Smooth muscle cell (in vitro differentiated cells): Measurements from ENCODE around the gene SLC22A5. TPM values are rescaled to one million over a fixed set of nuclear protein-coding genes. Genes with fewer than 3 reads are reported as not detected.

ENCODE experiments used
- DNase-seq: peaks from one replicate; lab custom pipeline; 2025; ENCODE audit not compliant: unreplicated experiment; lab: John Stamatoyannopoulos, UW
- H2AFZ ChIP-seq: fragments of 200-600 bp; sonication (generic); 2 replicates; pipeline ENCODE4 v1.6.0; 2016; ENCODE audit warnings: antibody characterized with exemption, low read depth, mild to moderate bottlenecking
- H3F3A ChIP-seq: fragments of 200-600 bp; sonication (generic); 2 replicates; pipeline ENCODE4 v1.6.0; 2017; ENCODE audit warnings: antibody characterized with exemption, low read depth
- H3K27ac ChIP-seq: fragments of 200-600 bp; sonication (generic); 2 replicates; pipeline ENCODE4 v1.5.1; 2016; ENCODE audit warnings: low read depth, mild to moderate bottlenecking
- H3K27me3 ChIP-seq: fragments of 200-600 bp; sonication (generic); 2 replicates; pipeline ENCODE4 v1.6.1; 2016; ENCODE audit warnings: low read depth, mild to moderate bottlenecking
- H3K36me3 ChIP-seq: fragments of 200-600 bp; sonication (generic); 2 replicates; pipeline ENCODE4 v1.5.1; 2016; ENCODE audit warnings: low read depth
- H3K4me1 ChIP-seq: fragments of 200-600 bp; sonication (generic); 2 replicates; pipeline ENCODE4 v1.5.1; 2016; ENCODE audit warnings: low read depth
- H3K4me2 ChIP-seq: fragments of 200-600 bp; sonication (generic); 2 replicates; pipeline ENCODE4 v1.6.0; 2016; ENCODE audit warnings: mild to moderate bottlenecking
- H3K4me3 ChIP-seq: fragments of 200-600 bp; sonication (generic); 2 replicates; pipeline ENCODE4 v1.5.1; 2016; ENCODE audit warnings: mild to moderate bottlenecking
- H3K79me2 ChIP-seq: fragments of 200-600 bp; sonication (generic); 2 replicates; pipeline ENCODE4 v1.6.0; 2016; ENCODE audit warnings: low read depth, mild to moderate bottlenecking
- H3K9ac ChIP-seq: fragments of 200-600 bp; sonication (generic); 2 replicates; pipeline ENCODE4 v1.6.0; 2016; ENCODE audit warnings: low read depth
- H3K9me3 ChIP-seq: fragments of 200-600 bp; sonication (generic); replicated peaks from 2 replicates; pipeline ENCODE4 v1.5.1; 2016; ENCODE audit warnings: low read depth
- H4K20me1 ChIP-seq: fragments of 200-600 bp; sonication (generic); 2 replicates; pipeline ENCODE4 v1.6.0; 2016; ENCODE audit warnings: low read depth
- WGBS: methylation state at CpG from one replicate; pipeline ENCODE4 v1.1.7; 2016; ENCODE audit warnings: low lambda C conversion rate; 5-methylcytosine and 5-hydroxymethylcytosine counted together
- polyA plus RNA-seq: library from polyadenylated mRNA; unstranded; fragments of >200 nt; fragmentation: Nextera tagmentation; extraction: Ambion mirVana; gene quantifications from 2 replicates; pipeline ENCODE4 v1.2.1, GENCODE V29; 2016
- total RNA-seq: library from RNA; depleted of rRNA; stranded (reverse); fragments of >200 nt; gene quantifications from 2 replicates; pipeline ENCODE4 v1.2.3, GENCODE V29; 2014
- TF ChIP-seq, protein P1 (sequence below): fragments of 200-600 bp; sonication (generic); IDR thresholded peaks from 2 replicates; pipeline ENCODE4 v1.5.1; 2017; ENCODE audit warnings: borderline replicate concordance, mild to moderate bottlenecking, antibody characterized with exemption; ENCODE audit not compliant: insufficient read depth, poor library complexity, severe bottlenecking

SLC22A5 gene
- total and polyA plus RNA-seq, 2 experiments from 2014 or later = 1.5 to 4.6 TPM

GRCh38 chr5:132422720-132423437 is 53.4 kb downstream of the SLC22A5 start:
- Histone ChIP-seq H4K20me1 (no peaks in the 10 kb centered on the region), H3F3A (peaks cover 4% of the 10 kb centered on the region), H3K79me2 (no peaks in the 10 kb centered on the region), H3K4me2 (no peak overlapping the region), H3K4me3 (no peak overlapping the region), H2AFZ (no peak overlapping the region), H3K9me3 (no peaks in the 10 kb centered on the region), H3K27ac (no peak overlapping the region), H3K9ac (no peak overlapping the region), H3K4me1 (peaks cover 22% of the 10 kb centered on the region), H3K36me3 (no peaks in the 10 kb centered on the region), H3K27me3 (no peaks in the 10 kb centered on the region)
- no peak for DNase-seq
- TF ChIP-seq, protein P1, sequence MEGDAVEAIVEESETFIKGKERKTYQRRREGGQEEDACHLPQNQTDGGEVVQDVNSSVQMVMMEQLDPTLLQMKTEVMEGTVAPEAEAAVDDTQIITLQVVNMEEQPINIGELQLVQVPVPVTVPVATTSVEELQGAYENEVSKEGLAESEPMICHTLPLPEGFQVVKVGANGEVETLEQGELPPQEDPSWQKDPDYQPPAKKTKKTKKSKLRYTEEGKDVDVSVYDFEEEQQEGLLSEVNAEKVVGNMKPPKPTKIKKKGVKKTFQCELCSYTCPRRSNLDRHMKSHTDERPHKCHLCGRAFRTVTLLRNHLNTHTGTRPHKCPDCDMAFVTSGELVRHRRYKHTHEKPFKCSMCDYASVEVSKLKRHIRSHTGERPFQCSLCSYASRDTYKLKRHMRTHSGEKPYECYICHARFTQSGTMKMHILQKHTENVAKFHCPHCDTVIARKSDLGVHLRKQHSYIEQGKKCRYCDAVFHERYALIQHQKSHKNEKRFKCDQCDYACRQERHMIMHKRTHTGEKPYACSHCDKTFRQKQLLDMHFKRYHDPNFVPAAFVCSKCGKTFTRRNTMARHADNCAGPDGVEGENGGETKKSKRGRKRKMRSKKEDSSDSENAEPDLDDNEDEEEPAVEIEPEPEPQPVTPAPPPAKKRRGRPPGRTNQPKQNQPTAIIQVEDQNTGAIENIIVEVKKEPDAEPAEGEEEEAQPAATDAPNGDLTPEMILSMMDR = no peak
- WGBS = 57% methylated on average over 5 of the region's 5 CpGs

DNA sequence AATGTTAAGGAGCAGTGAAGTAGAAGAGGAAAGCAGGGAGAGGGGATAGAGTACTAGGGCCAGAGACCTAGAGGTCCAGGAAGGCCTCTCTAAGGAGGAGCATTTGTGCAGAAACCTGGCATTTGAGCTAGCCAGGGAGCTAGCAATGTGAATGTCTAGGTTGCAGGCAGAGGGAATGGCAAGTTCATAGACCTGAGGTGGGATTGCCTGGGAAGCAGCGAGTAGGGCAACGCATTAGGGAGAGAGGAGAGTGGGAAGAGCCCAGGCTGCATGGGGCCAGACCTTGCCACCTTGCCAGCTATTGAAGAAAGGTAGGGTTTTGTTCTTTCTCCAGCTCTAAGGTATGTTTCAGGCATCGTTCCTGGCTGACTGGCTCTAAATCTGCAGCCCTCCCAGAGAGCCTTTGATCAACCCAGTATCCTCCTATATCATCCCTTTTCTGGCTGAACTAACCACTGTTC is 54.0 kb downstream of the SLC22A5 start:
- H4K20me1 ChIP-seq = no peaks in the 10 kb centered on the region
- H3K27me3 ChIP-seq = no peaks in the 10 kb centered on the region
- no peak for DNase-seq
- H3K27ac ChIP-seq = no peak overlapping the region
- H3K4me1 ChIP-seq = peaks cover 23% of the 10 kb centered on the region
- H2AFZ ChIP-seq = no peak overlapping the region
- no peak overlapping the region for H3K9ac ChIP-seq
- H3K9me3 ChIP-seq = no peaks in the 10 kb centered on the region
- WGBS = 96% methylated on average over 3 of the region's 3 CpGs
- H3K36me3 ChIP-seq = no peaks in the 10 kb centered on the region
- H3K4me3 ChIP-seq = no peak overlapping the region
- H3F3A ChIP-seq = peaks cover 10% of the 10 kb centered on the region
- TF ChIP-seq, protein P1 = no peak
- H3K79me2 ChIP-seq = no peaks in the 10 kb centered on the region
- no peak overlapping the region for H3K4me2 ChIP-seq

DNA sequence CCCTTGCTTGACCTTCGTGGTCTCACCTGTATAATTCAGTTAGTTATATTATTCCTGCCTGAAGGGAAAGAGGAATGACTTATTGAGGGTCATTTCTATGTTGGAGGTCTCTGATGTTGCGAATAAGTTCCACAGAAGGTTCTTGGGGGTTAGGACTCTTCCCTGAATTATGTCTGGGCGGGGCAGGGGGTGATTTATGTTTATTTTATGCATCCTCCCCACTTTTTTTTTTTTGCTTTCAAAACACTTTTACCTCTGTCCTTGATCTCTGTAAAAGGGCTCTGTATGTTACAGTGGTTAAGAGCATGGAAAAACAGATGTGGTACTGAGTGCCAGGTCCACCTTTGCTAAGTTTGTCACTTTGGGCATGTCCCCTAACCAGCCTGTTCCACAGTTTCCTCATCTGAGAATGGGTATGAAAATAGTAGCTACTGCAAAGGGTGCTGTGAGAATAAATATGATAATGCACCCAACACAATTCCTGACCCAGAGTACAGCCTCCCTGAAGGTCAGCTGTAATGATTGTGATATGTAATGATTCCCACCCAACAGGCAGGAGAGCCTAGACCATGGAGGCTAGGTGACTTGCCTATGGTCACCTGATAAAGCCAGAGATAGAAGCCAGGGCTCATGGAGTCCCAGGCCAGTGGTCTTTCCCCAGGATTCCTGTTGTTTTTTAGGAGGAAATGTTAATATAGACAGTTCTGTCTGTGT is 54.8 kb downstream of the SLC22A5 start:
- Histone ChIP-seq H3K27me3 (no peaks in the 10 kb centered on the region), H4K20me1 (no peaks in the 10 kb centered on the region), H3K9me3 (no peaks in the 10 kb centered on the region), H2AFZ (no peak overlapping the region), H3K9ac (no peak overlapping the region), H3K79me2 (no peaks in the 10 kb centered on the region), H3K36me3 (no peaks in the 10 kb centered on the region), H3K4me1 (peaks cover 23% of the 10 kb centered on the region), H3F3A (peaks cover 11% of the 10 kb centered on the region), H3K27ac (no peak overlapping the region), H3K4me2 (no peak overlapping the region), H3K4me3 (no peak overlapping the region)
- WGBS = 96% methylated on average over 3 of the region's 3 CpGs
- no peak for DNase-seq
- TF ChIP-seq, protein P1 = no peak
